PC-3 (cell line): ENCODE measurements around the gene SPEF1. TPM values are rescaled to one million over a fixed set of nuclear protein-coding genes. Genes with fewer than 3 reads are reported as not detected.

Experiments
- ATAC-seq: fragments of 200-7000 bp; cut with Tn5 transposase; 2 replicates; pipeline ENCODE4 v1.9.1; 2020; ENCODE audit warnings: mild to moderate bottlenecking, moderate library complexity
- BruUV-seq: library from RNA; stranded (reverse); fragments of 400-500 nt; replicated peaks from 2 replicates; lab custom pipeline; 2021; lab: Mats Ljungman, UMichigan
- CTCF ChIA-PET: fragments of 300-600 bp; sonication (Branson Sonifier 250); formaldehyde crosslinking; loops from one replicate; lab custom pipeline; 2022; ENCODE audit warnings: antibody characterized with exemption; lab: Charles Lee
- POLR2A ChIA-PET: fragments of 300-600 bp; sonication (Branson Sonifier 250); formaldehyde crosslinking; loops from one replicate; lab custom pipeline; 2022; ENCODE audit warnings: antibody characterized with exemption; ENCODE audit not compliant: unreplicated experiment; lab: Charles Lee
- DNase-seq: peaks from one replicate; pipeline ENCODE4 v3.0.0-alpha.2; 2015
- H2AFZ ChIP-seq: fragments of 300-600 bp; sonication (generic); 2 replicates; pipeline ENCODE4 v1.6.0; 2016; ENCODE audit warnings: antibody characterized with exemption, low read length
- H3F3A ChIP-seq: fragments of 300-600 bp; sonication (generic); one replicate; pipeline ENCODE4 v1.6.0; 2017; ENCODE audit warnings: antibody characterized with exemption, low read length, control low read depth, mild to moderate bottlenecking; ENCODE audit not compliant: unreplicated experiment
- H3K27ac ChIP-seq: fragments of 300-600 bp; sonication (generic); 2 replicates; pipeline ENCODE4 v1.5.1; 2016; ENCODE audit warnings: mild to moderate bottlenecking, low read length
- H3K27me3 ChIP-seq: fragments of 300-600 bp; sonication (generic); 2 replicates; pipeline ENCODE4 v1.6.1; 2016; ENCODE audit warnings: low read length, mixed read lengths
- H3K36me3 ChIP-seq: fragments of 300-600 bp; sonication (generic); 2 replicates; pipeline ENCODE4 v1.6.1; 2016; ENCODE audit warnings: low read depth, mixed run types, low read length, mixed read lengths
- H3K4me1 ChIP-seq: fragments of 300-600 bp; sonication (generic); 2 replicates; pipeline ENCODE4 v1.5.1; 2016; ENCODE audit warnings: low read length; ENCODE audit not compliant: insufficient read depth
- H3K4me2 ChIP-seq: fragments of 300-600 bp; sonication (generic); 2 replicates; pipeline ENCODE4 v1.6.0; 2016; ENCODE audit warnings: low read length
- H3K4me3 ChIP-seq: fragments of 300-600 bp; sonication (generic); 2 replicates; pipeline ENCODE4 v1.5.1; 2016; ENCODE audit warnings: mild to moderate bottlenecking, low read length, mixed read lengths
- H3K79me2 ChIP-seq: fragments of 300-600 bp; sonication (generic); 2 replicates; pipeline ENCODE4 v1.6.1; 2017; ENCODE audit warnings: low read length, mixed read lengths
- H3K9ac ChIP-seq: fragments of 300-600 bp; sonication (generic); 2 replicates; pipeline ENCODE4 v1.6.0; 2016; ENCODE audit warnings: mild to moderate bottlenecking, low read length
- H3K9me2 ChIP-seq: fragments of 300-600 bp; sonication (generic); replicated peaks from 2 replicates; pipeline ENCODE4 v1.6.1; 2016; ENCODE audit warnings: mixed run types, low read length, mixed read lengths
- H3K9me3 ChIP-seq: fragments of 300-600 bp; sonication (generic); 2 replicates; pipeline ENCODE4 v1.6.1; 2016; ENCODE audit warnings: low read length, mixed read lengths
- H4K20me1 ChIP-seq: fragments of 300-600 bp; sonication (generic); 2 replicates; pipeline ENCODE4 v1.6.1; 2016; ENCODE audit warnings: low read length, mixed read lengths
- EZH2 ChIP-seq: fragments of 300-600 bp; sonication (generic); IDR thresholded peaks from one replicate; pipeline ENCODE4 v1.6.1; 2017; ENCODE audit warnings: antibody characterized with exemption, mild to moderate bottlenecking, low read length; ENCODE audit not compliant: unreplicated experiment
- EZH2phosphoT487 ChIP-seq: fragments of 300-600 bp; sonication (generic); IDR thresholded peaks from 2 replicates; pipeline ENCODE4 v1.6.1; 2018; ENCODE audit warnings: mild to moderate bottlenecking, antibody characterized with exemption, low read length, borderline replicate concordance
- intact Hi-C: fragments of 100-400 bp; cut with micrococcal nuclease; formaldehyde crosslinking; loops from 2 replicates; pipeline ENCODE4 v1.9.0; 2023
- total RNA-seq: library from RNA; depleted of rRNA; stranded (reverse); fragments of >200 nt; gene quantifications from 2 replicates; pipeline ENCODE4 v1.2.3, GENCODE V29; 2014
- TF ChIP-seq, protein P1 (sequence below): fragments of 300-600 bp; sonication (generic); conservative IDR thresholded peaks from 2 replicates; pipeline ENCODE4 v1.5.1; 2017; ENCODE audit warnings: antibody characterized with exemption, low read depth, mild to moderate bottlenecking, low read length

The SPEF1 gene
- total RNA-seq, 1 experiment from 2014 or later = 2.0 TPM

DNA sequence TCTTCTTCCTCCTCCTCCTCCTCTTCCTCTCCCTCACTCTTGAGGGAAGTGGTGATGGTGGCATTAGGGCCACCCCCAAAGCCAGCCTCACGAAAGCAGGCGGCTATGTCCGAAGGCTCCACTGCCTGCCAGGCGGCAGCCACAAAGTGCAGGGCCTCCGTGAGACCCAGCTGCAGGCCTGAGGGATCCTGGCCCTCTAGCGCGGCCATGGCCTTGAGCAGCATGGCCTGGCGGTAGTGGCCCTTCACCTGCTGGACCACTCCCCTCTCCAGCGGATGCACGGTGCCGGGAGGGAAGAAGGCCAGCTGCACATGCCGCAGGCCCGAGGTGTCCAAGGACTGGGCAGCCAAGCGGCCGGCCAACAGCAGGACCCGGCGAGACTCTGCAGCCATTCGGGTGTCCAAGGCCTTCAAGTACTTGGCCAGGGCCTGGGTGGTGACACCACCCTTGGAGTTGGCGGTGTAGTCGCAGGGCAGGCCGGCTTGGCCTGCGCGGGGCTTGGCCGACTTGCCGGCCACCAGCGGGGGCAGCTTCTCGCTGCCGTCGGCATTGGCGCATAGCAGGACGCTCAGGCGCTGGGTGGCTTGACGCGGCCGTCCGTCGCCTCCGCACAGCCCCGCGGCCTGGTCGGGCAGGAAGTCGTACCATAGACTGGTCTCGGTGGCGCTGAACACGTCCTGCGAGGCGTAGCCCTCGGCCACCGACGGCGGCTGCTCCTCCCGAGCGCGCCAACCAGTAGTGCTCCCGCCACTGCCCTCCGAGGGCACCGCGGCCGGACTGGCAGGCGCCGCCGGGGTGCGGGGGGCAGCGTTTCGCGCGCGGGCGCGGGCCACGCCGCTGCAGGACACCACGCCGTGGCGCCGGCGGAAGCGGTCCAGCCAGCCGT, 4.2 kb upstream of the SPEF1 start:
- CTCF ChIA-PET = interaction anchor here (2.0 to 3.0 kb wide), 2 partner anchors 33 to 35 kb away, joined by 13 to 16 read pairs; partner anchors contain the start of gene AP5S1
- Histone ChIP-seq H3F3A (peaks cover 12% of the 10 kb centered on the region), H4K20me1 (peaks cover 28% of the 10 kb centered on the region), H3K79me2 (peaks cover 40% of the 10 kb centered on the region), H2AFZ (peak overlapping the region; percentile 8; the same call in 1 of the 2 replicates), H3K9me2 (no peaks in the 10 kb centered on the region), H3K27me3 (no peaks in the 10 kb centered on the region), H3K36me3 (0 out of 2 replicates have a peak, but pooled peaks cover 3% of the 10 kb centered on the region), H3K4me3 (peak overlapping the region; percentile 73), H3K4me1 (peaks cover 41% of the 10 kb centered on the region), H3K4me2 (peak overlapping the region; percentile 98), H3K27ac (peak overlapping the region; percentile 55), H3K9me3 (no peaks in the 10 kb centered on the region), H3K9ac (peak overlapping the region; percentile 87)
- intact Hi-C loops = no loop called here
- no TSS peak for BruUV-seq
- TF ChIP-seq, protein P1, sequence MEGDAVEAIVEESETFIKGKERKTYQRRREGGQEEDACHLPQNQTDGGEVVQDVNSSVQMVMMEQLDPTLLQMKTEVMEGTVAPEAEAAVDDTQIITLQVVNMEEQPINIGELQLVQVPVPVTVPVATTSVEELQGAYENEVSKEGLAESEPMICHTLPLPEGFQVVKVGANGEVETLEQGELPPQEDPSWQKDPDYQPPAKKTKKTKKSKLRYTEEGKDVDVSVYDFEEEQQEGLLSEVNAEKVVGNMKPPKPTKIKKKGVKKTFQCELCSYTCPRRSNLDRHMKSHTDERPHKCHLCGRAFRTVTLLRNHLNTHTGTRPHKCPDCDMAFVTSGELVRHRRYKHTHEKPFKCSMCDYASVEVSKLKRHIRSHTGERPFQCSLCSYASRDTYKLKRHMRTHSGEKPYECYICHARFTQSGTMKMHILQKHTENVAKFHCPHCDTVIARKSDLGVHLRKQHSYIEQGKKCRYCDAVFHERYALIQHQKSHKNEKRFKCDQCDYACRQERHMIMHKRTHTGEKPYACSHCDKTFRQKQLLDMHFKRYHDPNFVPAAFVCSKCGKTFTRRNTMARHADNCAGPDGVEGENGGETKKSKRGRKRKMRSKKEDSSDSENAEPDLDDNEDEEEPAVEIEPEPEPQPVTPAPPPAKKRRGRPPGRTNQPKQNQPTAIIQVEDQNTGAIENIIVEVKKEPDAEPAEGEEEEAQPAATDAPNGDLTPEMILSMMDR = no peak
- TF ChIP-seq EZH2phosphoT487 = no peak
- TF ChIP-seq EZH2 = no peak
- POLR2A ChIA-PET = interaction anchor here (0.6 kb wide), 1 partner anchor 24 kb away, joined by 6 read pairs; no protein-coding TSS in a partner anchor
- peak; percentile 0; the same call in 1 of the 2 replicates for ATAC-seq
- DNase-seq = peak; percentile 36

DNA sequence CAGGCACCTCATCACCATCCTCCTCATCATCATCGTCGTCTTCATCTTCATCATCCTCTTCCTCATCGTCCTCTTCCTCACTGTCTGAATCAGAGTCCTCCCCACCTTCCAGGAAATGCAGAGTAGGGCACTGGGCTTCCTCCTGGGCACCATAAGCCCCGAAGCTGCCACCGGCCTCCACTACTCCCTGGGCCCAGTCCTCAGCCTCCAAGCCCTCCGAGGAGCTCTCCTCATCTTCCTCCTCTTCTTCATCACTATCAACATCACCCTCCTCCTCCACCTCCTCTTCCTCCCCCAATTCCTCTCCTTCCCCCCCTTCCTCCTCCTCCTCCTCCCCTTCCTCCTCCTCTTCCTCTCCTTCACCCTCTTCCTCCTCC, 3.6 kb upstream of the SPEF1 start:
- Histone ChIP-seq H3F3A (peaks cover 12% of the 10 kb centered on the region), H3K79me2 (peaks cover 40% of the 10 kb centered on the region), H3K4me3 (peak overlapping the region; percentile 73), H3K9ac (peak overlapping the region; percentile 87; the same call in 1 of the 2 replicates), H3K27ac (no peak overlapping the region), H4K20me1 (peaks cover 28% of the 10 kb centered on the region), H2AFZ (no peak overlapping the region), H3K4me2 (peak overlapping the region; percentile 98), H3K27me3 (no peaks in the 10 kb centered on the region), H3K4me1 (peaks cover 41% of the 10 kb centered on the region), H3K9me3 (no peaks in the 10 kb centered on the region), H3K9me2 (no peaks in the 10 kb centered on the region), H3K36me3 (0 out of 2 replicates have a peak, but pooled peaks cover 3% of the 10 kb centered on the region)
- DNase-seq (no peak), ATAC-seq (no peak)
- ChIA-PET POLR2A (no interaction called here), CTCF (no interaction called here)
- TF ChIP-seq EZH2phosphoT487 (no peak), EZH2 (no peak)
- TF ChIP-seq, protein P1 = no peak
- intact Hi-C loops = no loop called here
- BruUV-seq = no TSS peak
